ENCODE results near the gene MMP24. TPM values are rescaled to one million over a fixed set of nuclear protein-coding genes. Genes with fewer than 3 reads are reported as not detected.
A peak's percentile ranks its signal among the peaks of the same experiment; 100 is the strongest.

Gene MMP24
- polyA plus RNA-seq, 1 of the 3 experiments (the other 2 are of a cell fraction): 18.1 TPM

- no peak for TF ChIP-seq REST (IDR thresholded peaks at IDR 0.05; ENCODE audit: low read depth, low read length)
- TF ChIP-seq CTCF (IDR thresholded peaks at IDR 0.05): peak; percentile 90
- TF ChIP-seq USF1 (IDR thresholded peaks at IDR 0.05; ENCODE audit: borderline replicate concordance, low read depth): no peak
- no peak for TF ChIP-seq TEAD4 (IDR thresholded peaks at IDR 0.05; ENCODE audit: borderline replicate concordance, insufficient read depth)
- TF ChIP-seq ZBTB33 (IDR thresholded peaks at IDR 0.05; ENCODE audit: borderline replicate concordance, low read depth): no peak
- TF ChIP-seq RFX5 (IDR thresholded peaks at IDR 0.05; ENCODE audit: low read length): no peak
- no peak; the same call in 1 of the 2 replicates for TF ChIP-seq TAF1 (IDR thresholded peaks at IDR 0.05; ENCODE audit: borderline replicate concordance, low read depth, low read length)
- TF ChIP-seq USF2 (IDR thresholded peaks at IDR 0.05; ENCODE audit: borderline replicate concordance, low read depth, low read length): no peak
These were observed 18.4 kb upstream of the MMP24 start (continued) for GRCh38 chr20:35207950-35208611.

Measured in SK-N-SH (cell line).